Ectodermal cell (in vitro differentiated cells): ENCODE measurements around the gene FRAS1.
"Not testable (repeated sequence)": the region's sequence is repeated elsewhere in the genome, so short reads cannot be mapped to it uniquely, and the experiment has no call there.

Experiments used
- H3K27ac ChIP-seq: 2 replicates; pipeline ENCODE4 v1.7.0; 2013; ENCODE audit warnings: mild to moderate bottlenecking, low read depth, low read length; ENCODE audit not compliant: insufficient read depth, poor library complexity, severe bottlenecking
- H3K27me3 ChIP-seq: 2 replicates; pipeline ENCODE4 v1.7.0; 2013; ENCODE audit warnings: mild to moderate bottlenecking, low read length; ENCODE audit not compliant: insufficient read depth, control insufficient read depth, poor library complexity, severe bottlenecking
- H3K36me3 ChIP-seq: one replicate; pipeline ENCODE4 v1.7.0; 2013; ENCODE audit warnings: low read length; ENCODE audit not compliant: control insufficient read depth, insufficient read depth
- H3K4me1 ChIP-seq: one replicate; pipeline ENCODE4 v1.7.0; 2013; ENCODE audit warnings: low read length; ENCODE audit not compliant: control insufficient read depth, insufficient read depth
- H3K4me3 ChIP-seq: 2 replicates; pipeline ENCODE4 v1.7.0; 2013; ENCODE audit warnings: low read depth, low read length, control low read depth; ENCODE audit not compliant: insufficient read depth
- H3K9me3 ChIP-seq: 2 replicates; pipeline ENCODE4 v1.7.0; 2013; ENCODE audit warnings: mild to moderate bottlenecking, low read length, moderate library complexity; ENCODE audit not compliant: control insufficient read depth
- WGBS, 2 experiments: methylation state at CpG; one replicate each; pipeline ENCODE4 v1.1.7; 2013; ENCODE audit warnings: missing lambda C conversion rate in 2 of 2; 5-methylcytosine and 5-hydroxymethylcytosine counted together

FRAS1 gene

GRCh38 chr4:78439328-78439727 lies 382.2 kb downstream of the FRAS1 start:
- H3K27ac ChIP-seq, result no peak overlapping the region
- H3K36me3 ChIP-seq, result no peaks in the 10 kb centered on the region
- no peaks in the 10 kb centered on the region for H3K9me3 ChIP-seq
- no peaks in the 10 kb centered on the region for H3K27me3 ChIP-seq
- 90 to 95% methylated on average over 2 of the region's 2 CpGs for WGBS, 2 experiments
- no peaks in the 10 kb centered on the region for H3K4me1 ChIP-seq
- H3K4me3 ChIP-seq, result no peak overlapping the region

GRCh38 chr4:78441756-78442155 lies 384.6 kb downstream of the FRAS1 start:
- Histone ChIP-seq H3K27ac (no peak overlapping the region), H3K4me1 (no peaks in the 10 kb centered on the region), H3K4me3 (no peak overlapping the region), H3K36me3 (no peaks in the 10 kb centered on the region), H3K27me3 (no peaks in the 10 kb centered on the region), H3K9me3 (no peaks in the 10 kb centered on the region)
- WGBS, 2 experiments, result 68 to 72% methylated on average over 2 of the region's 2 CpGs

GRCh38 chr4:78446619-78447018 lies 389.5 kb downstream of the FRAS1 start:
- H3K36me3 ChIP-seq, result peaks cover 4% of the 10 kb centered on the region
- H3K9me3 ChIP-seq, result no peaks in the 10 kb centered on the region
- peaks cover 5% of the 10 kb centered on the region for H3K4me1 ChIP-seq
- H3K4me3 ChIP-seq, result no peak overlapping the region
- no peak overlapping the region for H3K27ac ChIP-seq
- no peaks in the 10 kb centered on the region for H3K27me3 ChIP-seq
- 92 to 96% methylated on average over 4 to 5 of the region's 5 CpGs for WGBS, 2 experiments

- no peak overlapping the region for H3K27ac ChIP-seq
- H3K9me3 ChIP-seq, result no peaks in the 10 kb centered on the region
- no peak overlapping the region for H3K4me3 ChIP-seq
- peaks cover 4% of the 10 kb centered on the region for H3K36me3 ChIP-seq
- 79 to 81% methylated on average over 3 of the region's 3 CpGs for WGBS, 2 experiments
- peaks cover 5% of the 10 kb centered on the region for H3K4me1 ChIP-seq
- no peaks in the 10 kb centered on the region for H3K27me3 ChIP-seq
Measured at GRCh38 chr4:78451407-78451806, 394.3 kb downstream of the FRAS1 start.

- no peak overlapping the region for H3K27ac ChIP-seq
- no peak overlapping the region for H3K4me3 ChIP-seq
- 97% methylated on average over 3 of the region's 3 CpGs for WGBS, 2 experiments
- no peaks in the 10 kb centered on the region for H3K4me1 ChIP-seq
- peaks cover 2% of the 10 kb centered on the region for H3K36me3 ChIP-seq
- no peaks in the 10 kb centered on the region for H3K9me3 ChIP-seq
- no peaks in the 10 kb centered on the region for H3K27me3 ChIP-seq
Measured at GRCh38 chr4:78454016-78454415, 396.9 kb downstream of the FRAS1 start.

- WGBS, 2 experiments, result 74 to 82% methylated on average over 3 of the region's 3 CpGs
- H3K9me3 ChIP-seq, result no peaks in the 10 kb centered on the region
- H3K36me3 ChIP-seq, result no peaks in the 10 kb centered on the region
- no peaks in the 10 kb centered on the region for H3K27me3 ChIP-seq
- H3K4me1 ChIP-seq, result no peaks in the 10 kb centered on the region
- no peak overlapping the region for H3K27ac ChIP-seq
- H3K4me3 ChIP-seq, result no peak overlapping the region
Measured at GRCh38 chr4:78457751-78458150, 400.6 kb downstream of the FRAS1 start.

- Histone ChIP-seq H3K36me3 (no peaks in the 10 kb centered on the region), H3K27me3 (no peaks in the 10 kb centered on the region)
Measured at GRCh38 chr4:78459327-78459726, 402.2 kb downstream of the FRAS1 start.

DNA sequence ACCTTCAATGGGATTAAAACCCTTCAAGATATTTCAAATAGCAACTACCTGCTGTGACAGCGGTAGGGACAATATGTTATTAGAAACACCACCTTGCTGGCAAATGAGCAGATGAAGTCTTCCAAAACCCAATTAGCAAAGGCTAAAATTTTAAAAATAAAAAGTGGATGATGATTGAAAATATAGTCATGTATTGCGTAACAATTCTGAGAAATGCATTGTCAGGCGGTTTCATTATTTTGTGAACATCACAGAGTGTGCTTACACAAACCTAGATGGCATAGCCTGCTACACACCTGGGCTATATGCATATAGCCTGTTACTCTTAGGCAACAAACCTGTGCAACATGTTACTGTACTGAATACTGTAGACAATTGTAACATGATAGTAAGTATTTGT lies 403.2 kb downstream of the FRAS1 start:
- H3K36me3 ChIP-seq, result no peaks in the 10 kb centered on the region
- H3K27me3 ChIP-seq, result no peaks in the 10 kb centered on the region
- H3K4me3 ChIP-seq, result no peak overlapping the region
- no peak overlapping the region for H3K27ac ChIP-seq
- no peaks in the 10 kb centered on the region for H3K4me1 ChIP-seq
- WGBS, 2 experiments, result 97 to 98% methylated on average over 3 of the region's 3 CpGs
- H3K9me3 ChIP-seq, result no peaks in the 10 kb centered on the region

More at GRCh38 chr4:78459327-78459726, 402.2 kb downstream of the FRAS1 start:
- H3K4me3 ChIP-seq, result no peak overlapping the region
- no peak overlapping the region for H3K27ac ChIP-seq
- H3K9me3 ChIP-seq, result no peaks in the 10 kb centered on the region
- H3K4me1 ChIP-seq, result no peaks in the 10 kb centered on the region

- WGBS, 2 experiments, result 90 to 92% methylated on average over 7 of the region's 7 CpGs
- Histone ChIP-seq H3K27me3 (no peaks in the 10 kb centered on the region), H3K4me3 (no peak overlapping the region), H3K27ac (no peak overlapping the region), H3K36me3 (peaks cover 5% of the 10 kb centered on the region), H3K4me1 (no peaks in the 10 kb centered on the region), H3K9me3 (no peaks in the 10 kb centered on the region)
Measured at GRCh38 chr4:78464265-78464664, 407.1 kb downstream of the FRAS1 start.

- H3K27ac ChIP-seq, H3K27me3 ChIP-seq, H3K9me3 ChIP-seq, H3K4me3 ChIP-seq, H3K4me1 ChIP-seq, H3K36me3 ChIP-seq: not testable (repeated sequence)
- 83 to 89% methylated on average over 1 of the region's 1 CpG for WGBS, 2 experiments
Measured at GRCh38 chr4:78467223-78467622, 410.1 kb downstream of the FRAS1 start.

GRCh38 chr4:78468272-78468671 lies 411.1 kb downstream of the FRAS1 start:
- Histone ChIP-seq H3K9me3 (no peaks in the 10 kb centered on the region), H3K4me3 (no peak overlapping the region), H3K4me1 (no peaks in the 10 kb centered on the region), H3K36me3 (peaks cover 5% of the 10 kb centered on the region), H3K27me3 (no peaks in the 10 kb centered on the region), H3K27ac (no peak overlapping the region)
- WGBS, 2 experiments, result 84 to 92% methylated on average over 3 of the region's 3 CpGs
